ENCODE results near the gene DHX36. TPM values are rescaled to one million over a fixed set of nuclear protein-coding genes. Genes with fewer than 3 reads are reported as not detected.

DHX36 gene
- total RNA-seq, 1 donor from 2014 or later = 110 TPM

DNA sequence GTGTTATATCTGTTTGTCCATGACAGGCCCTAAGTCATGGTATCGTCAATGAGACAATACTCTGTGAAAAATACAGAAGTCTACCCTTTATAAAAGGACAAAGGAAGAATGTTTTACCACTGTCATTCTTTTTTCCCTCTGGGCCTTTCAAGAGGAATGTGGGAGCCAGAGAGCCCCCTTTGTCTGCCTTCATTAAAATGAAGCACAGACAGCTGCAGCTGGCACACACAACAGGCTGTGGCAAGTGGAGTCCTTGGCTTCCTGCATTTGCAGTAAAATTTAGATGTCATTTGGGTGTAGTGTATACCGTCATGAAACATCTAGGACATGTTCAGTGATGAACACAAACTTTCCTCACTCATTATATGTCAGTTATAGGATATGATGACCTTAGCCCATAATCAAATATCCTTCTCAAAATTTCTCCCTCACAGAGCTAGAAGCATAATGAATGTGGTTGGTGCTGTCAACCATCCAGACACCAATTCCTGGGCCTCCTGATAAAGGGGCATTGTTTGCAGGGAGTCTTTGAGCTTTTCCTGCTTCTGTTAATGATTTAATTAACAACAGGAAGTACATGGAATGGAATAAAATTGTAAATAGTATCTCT lies 76.4 kb downstream of the DHX36 start:
- H3K27ac Mint-ChIP-seq = no peak overlapping the region

DNA sequence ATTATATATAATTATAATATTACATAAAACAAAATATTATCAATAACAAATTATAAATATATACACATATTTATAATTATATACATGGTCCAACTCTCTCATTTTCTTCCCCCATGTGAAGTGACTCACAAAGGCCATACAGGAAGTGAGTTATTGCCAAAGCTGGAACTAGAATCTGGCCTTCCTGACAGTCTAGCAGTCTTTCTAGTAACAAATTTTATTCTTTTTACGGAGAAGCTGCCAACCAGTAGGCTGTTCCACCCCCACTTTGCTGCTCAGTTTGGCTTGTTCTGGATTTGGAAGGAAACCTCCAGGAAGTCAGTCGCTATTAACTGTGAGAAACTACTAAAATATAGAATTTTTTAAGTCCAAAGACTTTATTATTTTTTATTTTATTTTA lies 79.6 kb downstream of the DHX36 start:
- H3K27ac Mint-ChIP-seq = no peak overlapping the region
- H3K27me3 Mint-ChIP-seq (ENCODE audit: low read depth) = no peaks in the 10 kb centered on the region
- H3K4me3 Mint-ChIP-seq = no peak overlapping the region
- no peak for DNase-seq (ENCODE audit: low spot score in 2 of 2, unreplicated experiment in 2 of 2)
- TF ChIP-seq, protein P1, sequence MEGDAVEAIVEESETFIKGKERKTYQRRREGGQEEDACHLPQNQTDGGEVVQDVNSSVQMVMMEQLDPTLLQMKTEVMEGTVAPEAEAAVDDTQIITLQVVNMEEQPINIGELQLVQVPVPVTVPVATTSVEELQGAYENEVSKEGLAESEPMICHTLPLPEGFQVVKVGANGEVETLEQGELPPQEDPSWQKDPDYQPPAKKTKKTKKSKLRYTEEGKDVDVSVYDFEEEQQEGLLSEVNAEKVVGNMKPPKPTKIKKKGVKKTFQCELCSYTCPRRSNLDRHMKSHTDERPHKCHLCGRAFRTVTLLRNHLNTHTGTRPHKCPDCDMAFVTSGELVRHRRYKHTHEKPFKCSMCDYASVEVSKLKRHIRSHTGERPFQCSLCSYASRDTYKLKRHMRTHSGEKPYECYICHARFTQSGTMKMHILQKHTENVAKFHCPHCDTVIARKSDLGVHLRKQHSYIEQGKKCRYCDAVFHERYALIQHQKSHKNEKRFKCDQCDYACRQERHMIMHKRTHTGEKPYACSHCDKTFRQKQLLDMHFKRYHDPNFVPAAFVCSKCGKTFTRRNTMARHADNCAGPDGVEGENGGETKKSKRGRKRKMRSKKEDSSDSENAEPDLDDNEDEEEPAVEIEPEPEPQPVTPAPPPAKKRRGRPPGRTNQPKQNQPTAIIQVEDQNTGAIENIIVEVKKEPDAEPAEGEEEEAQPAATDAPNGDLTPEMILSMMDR (IDR thresholded peaks at IDR 0.05; ENCODE audit: unreplicated experiment) = no peak
- no peaks in the 10 kb centered on the region for H3K9me3 Mint-ChIP-seq
- peaks cover 3% of the 10 kb centered on the region for H3K4me1 Mint-ChIP-seq
- peaks cover 26% of the 10 kb centered on the region for H3K36me3 Mint-ChIP-seq

More for the DNA sequence above, 76.4 kb downstream of the DHX36 start:
- Mint-ChIP-seq H3K27me3 (ENCODE audit: low read depth) (no peaks in the 10 kb centered on the region), H3K36me3 (peaks cover 21% of the 10 kb centered on the region), H3K9me3 (no peaks in the 10 kb centered on the region), H3K4me3 (no peak overlapping the region), H3K4me1 (peaks cover 5% of the 10 kb centered on the region)
- no peak for DNase-seq (ENCODE audit: low spot score in 2 of 2, unreplicated experiment in 2 of 2)
- TF ChIP-seq, protein P1 (IDR thresholded peaks at IDR 0.05; ENCODE audit: unreplicated experiment) = no peak

DNA sequence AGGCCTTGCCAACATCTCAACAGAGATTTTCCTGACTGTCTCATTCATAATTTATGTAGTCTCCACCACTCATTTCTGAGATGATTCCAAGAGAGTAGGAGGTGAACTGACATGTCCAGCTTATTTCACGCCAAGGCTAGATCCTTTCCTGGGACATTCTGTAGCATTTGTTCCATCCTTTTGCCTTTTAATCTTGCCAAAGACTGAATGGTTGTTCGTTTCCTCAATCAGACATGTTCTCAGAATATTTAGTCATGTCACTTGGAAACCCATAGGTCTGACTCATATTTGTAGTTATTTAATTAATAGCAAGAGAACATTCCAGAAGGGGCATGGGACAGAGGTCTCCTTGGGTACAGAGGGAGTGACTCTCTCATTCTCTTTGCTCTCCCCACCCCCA lies 80.9 kb downstream of the DHX36 start:
- Mint-ChIP-seq H3K9me3 (no peaks in the 10 kb centered on the region), H3K4me1 (peaks cover 3% of the 10 kb centered on the region), H3K27ac (no peak overlapping the region), H3K27me3 (ENCODE audit: low read depth) (no peaks in the 10 kb centered on the region), H3K36me3 (peaks cover 21% of the 10 kb centered on the region), H3K4me3 (no peak overlapping the region)
- DNase-seq (ENCODE audit: low spot score in 2 of 2, unreplicated experiment in 2 of 2) = no peak
- TF ChIP-seq, protein P1 (IDR thresholded peaks at IDR 0.05; ENCODE audit: unreplicated experiment) = no peak

DNA sequence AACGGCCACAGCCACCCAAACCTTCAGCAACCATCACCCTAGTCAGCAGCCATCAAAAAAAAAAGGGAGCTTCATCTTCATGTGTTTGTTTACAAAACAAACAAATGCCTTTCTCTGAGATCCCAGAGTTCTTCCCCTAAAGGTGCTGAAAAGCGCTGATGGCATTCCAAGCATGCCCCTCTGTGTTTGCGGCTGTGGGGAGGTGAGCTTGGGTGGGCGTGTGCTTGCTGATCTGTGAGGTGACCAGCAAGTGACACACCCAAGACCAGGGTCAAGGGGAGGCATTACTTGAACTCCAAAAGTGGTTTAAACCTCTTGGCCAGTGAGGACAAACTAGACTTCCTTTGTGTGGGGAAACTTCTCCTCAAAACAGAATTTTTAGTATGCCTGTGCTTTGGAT lies 81.5 kb downstream of the DHX36 start:
- peaks cover 21% of the 10 kb centered on the region for H3K36me3 Mint-ChIP-seq
- H3K4me1 Mint-ChIP-seq = peaks cover 3% of the 10 kb centered on the region
- no peak for DNase-seq (ENCODE audit: low spot score in 2 of 2, unreplicated experiment in 2 of 2)
- TF ChIP-seq, protein P1 (IDR thresholded peaks at IDR 0.05; ENCODE audit: unreplicated experiment) = no peak
- no peak overlapping the region for H3K27ac Mint-ChIP-seq
- no peaks in the 10 kb centered on the region for H3K27me3 Mint-ChIP-seq (ENCODE audit: low read depth)
- H3K4me3 Mint-ChIP-seq = no peak overlapping the region
- H3K9me3 Mint-ChIP-seq = no peaks in the 10 kb centered on the region

DNA sequence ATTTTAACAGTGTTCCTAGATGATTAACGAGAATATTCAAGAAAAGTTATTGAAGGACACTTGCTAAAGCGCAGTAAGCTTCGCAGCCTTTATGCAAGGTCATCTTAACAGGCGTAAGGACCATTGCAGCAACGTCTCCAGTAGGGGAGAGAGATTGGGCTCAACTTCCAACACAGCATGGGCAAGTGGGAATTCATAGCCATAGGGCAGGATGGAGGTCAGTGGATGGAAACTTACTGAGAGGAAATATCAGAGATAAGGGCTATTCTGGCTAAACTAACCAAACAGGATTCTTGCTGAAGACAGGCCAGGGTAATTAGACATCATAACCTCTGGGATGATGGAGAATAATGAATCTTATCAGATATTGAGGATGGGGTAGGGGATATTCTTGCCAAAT lies 82.8 kb downstream of the DHX36 start:
- Mint-ChIP-seq H3K4me3 (no peak overlapping the region), H3K27ac (no peak overlapping the region), H3K4me1 (peaks cover 3% of the 10 kb centered on the region), H3K27me3 (ENCODE audit: low read depth) (no peaks in the 10 kb centered on the region), H3K36me3 (peaks cover 13% of the 10 kb centered on the region), H3K9me3 (no peaks in the 10 kb centered on the region)
- TF ChIP-seq, protein P1 (IDR thresholded peaks at IDR 0.05; ENCODE audit: unreplicated experiment) = no peak
- DNase-seq (ENCODE audit: low spot score in 2 of 2, unreplicated experiment in 2 of 2) = no peak

DNA sequence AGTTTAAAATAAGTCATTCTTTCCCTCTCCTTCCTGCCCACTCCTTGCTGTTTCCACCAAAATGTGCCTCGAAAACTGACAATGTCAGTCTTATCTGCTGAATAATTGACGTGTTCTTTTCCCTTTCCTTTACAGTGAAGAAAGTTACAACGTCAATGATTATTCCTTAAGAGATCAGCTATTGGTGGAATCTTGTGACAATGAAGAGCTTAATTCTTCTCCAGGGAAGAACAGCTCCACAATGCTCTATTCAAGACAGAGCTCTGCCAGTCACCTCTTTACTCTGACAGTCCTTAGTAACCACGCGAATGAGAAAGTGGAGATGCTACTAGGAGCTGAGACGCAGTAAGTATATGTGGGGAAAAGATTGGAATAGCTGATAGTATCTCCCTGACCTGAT lies 84.1 kb downstream of the DHX36 start:
- TF ChIP-seq, protein P1 (IDR thresholded peaks at IDR 0.05; ENCODE audit: unreplicated experiment) = no peak
- Mint-ChIP-seq H3K36me3 (peaks cover 8% of the 10 kb centered on the region), H3K9me3 (no peaks in the 10 kb centered on the region), H3K27me3 (ENCODE audit: low read depth) (no peaks in the 10 kb centered on the region), H3K4me3 (no peak overlapping the region), H3K4me1 (peaks cover 3% of the 10 kb centered on the region), H3K27ac (no peak overlapping the region)
- no peak for DNase-seq (ENCODE audit: low spot score in 2 of 2, unreplicated experiment in 2 of 2)

Data from mesothelial cell of epicardium (in vitro differentiated cells).